Measurements from ENCODE around the gene COBL.

Gene COBL, protein sequence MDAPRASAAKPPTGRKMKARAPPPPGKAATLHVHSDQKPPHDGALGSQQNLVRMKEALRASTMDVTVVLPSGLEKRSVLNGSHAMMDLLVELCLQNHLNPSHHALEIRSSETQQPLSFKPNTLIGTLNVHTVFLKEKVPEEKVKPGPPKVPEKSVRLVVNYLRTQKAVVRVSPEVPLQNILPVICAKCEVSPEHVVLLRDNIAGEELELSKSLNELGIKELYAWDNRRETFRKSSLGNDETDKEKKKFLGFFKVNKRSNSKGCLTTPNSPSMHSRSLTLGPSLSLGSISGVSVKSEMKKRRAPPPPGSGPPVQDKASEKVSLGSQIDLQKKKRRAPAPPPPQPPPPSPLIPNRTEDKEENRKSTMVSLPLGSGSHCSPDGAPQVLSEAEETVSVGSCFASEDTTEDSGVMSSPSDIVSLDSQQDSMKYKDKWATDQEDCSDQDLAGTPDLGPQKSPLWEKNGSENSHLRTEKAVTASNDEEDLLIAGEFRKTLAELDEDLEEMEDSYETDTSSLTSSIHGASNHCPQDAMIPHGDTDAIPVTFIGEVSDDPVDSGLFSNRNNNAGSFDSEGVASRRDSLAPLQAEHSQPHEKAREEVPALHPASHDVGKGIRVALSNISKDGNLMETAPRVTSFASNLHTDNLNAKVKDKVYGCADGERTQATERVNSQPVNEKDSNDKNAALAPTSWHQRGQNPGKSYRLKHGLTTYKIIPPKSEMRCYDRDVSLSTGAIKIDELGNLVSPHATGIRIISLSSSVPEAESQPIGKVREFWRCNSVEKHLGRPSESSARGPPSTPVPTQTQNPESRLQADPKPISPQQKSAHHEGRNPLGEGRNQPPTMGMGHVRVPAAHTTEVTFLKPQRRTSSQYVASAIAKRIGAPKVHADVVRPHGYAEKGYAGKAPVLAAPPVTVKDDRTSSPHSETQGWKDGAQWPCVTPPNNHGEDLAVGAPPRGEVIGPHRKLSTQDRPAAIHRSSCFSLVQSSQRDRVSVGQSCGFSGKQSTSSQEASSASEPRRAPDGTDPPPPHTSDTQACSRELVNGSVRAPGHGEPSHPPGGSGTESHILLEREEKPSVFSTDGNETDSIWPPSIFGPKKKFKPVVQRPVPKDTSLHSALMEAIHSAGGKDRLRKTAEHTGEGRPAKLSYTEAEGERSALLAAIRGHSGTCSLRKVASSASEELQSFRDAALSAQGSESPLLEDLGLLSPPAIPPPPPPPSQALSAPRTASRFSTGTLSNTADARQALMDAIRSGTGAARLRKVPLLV

DNA sequence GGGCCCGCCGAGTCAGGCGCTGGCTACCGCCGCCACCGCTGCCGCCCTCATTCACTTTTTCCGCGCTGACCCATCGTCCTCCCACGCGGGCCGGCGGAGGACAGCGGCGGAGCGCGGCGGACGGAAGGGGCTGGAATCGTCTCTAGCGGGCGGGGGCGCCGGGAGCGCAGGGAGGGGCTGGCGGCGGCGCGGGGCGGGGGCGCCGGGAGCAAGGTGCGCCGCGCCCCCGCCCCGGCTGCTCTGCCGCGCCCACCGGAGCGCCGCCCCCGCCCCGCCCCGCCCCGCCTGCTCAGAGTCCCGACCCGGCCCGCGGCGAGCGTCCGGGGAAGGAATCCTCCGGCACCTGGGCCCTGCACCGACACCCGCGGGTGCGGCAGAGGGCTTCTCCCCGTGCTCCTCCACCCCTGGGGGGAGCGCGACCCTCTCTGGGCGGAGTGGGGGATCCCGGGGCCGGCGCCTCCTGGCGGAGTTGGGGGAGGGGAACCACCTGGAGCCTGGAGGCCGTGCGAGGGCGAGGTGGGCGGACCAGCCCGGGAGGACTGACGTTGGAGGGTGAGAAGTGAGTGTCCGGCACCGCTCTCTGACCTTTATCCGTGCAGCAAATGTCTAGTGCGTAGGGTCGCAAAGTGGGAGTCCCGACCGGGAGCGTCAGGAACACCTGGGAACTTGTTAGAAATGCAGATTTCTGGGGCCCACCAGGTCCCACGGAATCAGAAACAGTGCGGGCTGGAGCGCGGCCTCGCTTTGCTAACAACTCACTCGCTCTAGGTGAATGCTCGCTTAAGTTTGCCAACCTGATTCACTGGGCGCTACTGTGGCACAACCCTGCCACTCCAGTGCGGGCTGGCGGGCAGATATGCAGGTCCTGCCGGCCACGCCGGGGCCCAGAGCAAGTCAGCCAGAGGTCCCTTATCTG, at the start of gene COBL:
TSS of gene COBL (minus strand) at position 144 of the 916 bp plus-strand sequence. CDS start 176 bp downstream, outside the sequence.
- FAIRE-seq: no peak

DNA sequence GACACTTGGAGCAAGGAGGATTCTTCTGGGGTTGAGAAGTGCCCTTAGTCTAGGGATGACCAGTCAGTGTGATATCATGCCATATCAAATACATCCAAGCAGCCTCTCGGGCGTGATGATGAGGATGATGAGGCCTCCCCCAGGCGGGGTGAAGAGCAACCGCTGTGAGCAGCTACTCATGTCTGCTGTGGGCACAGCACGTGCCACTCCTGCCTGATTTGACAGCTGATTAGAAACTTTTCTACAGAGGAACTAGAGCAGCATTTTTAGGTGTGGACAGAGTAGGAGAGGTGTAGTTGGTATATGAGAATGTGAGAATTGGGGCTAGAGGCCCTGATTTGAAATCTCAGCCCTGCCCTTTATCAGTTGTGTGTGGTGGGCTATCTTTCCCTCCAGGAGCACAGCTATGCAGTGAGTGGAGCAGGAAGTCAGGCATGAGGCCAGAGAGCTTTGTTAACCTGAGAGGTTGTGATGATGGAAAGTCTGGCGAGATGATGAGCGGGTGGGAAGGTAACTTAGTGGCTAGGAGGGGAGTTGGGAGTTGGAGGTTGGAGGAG, 49.6 kb upstream of the COBL start:
- FAIRE-seq: no peak

DNA sequence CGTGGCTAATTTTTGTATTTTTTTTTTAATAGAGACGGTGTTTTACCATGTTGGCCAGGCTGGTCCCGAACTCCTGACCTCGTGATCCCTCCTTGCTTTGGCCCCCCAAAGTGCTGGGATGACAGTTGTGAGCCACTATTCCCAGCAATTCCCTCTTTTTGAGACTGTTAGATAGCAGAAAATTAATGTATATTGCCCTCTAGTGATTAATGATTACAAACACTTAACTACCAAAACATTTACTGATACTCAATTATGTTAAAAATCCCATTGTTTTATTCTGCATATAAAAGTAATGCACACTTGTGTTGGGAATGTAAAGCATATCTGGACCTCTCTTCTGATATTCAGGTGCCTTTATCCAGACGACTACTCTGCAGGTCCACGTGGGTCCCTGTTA, 41.2 kb upstream of the COBL start:
- FAIRE-seq: no peak

DNA sequence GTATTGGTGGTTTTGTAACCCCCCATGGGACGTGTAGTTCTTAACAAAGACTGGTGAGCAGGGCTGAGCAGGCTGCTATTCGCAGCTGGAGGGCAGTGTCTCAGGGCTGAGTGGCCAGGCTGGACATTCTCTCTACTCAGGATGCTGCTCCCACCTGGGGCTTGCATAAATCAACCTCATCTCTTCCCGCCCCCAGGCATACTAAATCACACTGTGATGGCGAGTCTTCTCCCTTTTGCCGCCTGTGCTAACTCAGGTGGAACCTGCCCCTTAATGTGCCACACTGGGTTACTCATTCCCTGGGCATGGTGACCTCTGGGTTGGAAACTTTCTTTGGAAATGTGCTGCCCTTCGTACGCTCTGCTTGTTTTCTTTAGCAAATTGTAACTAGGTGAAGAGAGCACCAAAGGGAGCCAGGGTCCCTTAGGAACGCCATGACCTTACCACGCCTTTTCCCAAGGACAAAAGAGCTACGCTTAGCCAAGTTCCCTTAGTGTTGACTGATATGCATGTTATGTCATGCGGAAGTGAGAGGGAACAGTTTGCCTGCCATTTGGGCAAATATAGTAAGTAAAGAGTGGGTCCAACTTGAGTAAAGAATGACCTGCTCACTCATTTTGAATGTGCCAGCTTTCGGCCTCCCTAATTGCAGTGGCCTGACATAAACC, 40.4 kb upstream of the COBL start:
- no peak for FAIRE-seq

DNA sequence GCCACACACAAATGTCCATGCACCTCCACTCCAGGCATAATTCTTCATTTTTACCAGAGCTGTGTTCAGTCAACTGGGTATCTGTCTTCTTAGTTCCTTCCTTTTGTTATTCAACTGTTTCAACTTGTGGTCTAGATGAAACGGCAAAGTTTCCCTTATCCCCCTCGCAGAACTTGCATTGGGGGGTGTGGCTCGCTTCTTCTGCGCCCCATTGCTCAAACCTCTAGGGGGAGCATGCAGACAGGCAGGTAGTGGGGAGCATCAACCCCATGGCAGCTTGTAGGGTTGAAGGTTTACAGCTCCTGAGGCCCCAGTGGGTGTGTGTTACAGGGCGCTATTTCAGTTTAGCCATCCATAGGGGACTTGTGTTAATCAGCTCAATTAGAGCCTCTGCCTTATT, 38.3 kb upstream of the COBL start:
- no peak for FAIRE-seq

DNA sequence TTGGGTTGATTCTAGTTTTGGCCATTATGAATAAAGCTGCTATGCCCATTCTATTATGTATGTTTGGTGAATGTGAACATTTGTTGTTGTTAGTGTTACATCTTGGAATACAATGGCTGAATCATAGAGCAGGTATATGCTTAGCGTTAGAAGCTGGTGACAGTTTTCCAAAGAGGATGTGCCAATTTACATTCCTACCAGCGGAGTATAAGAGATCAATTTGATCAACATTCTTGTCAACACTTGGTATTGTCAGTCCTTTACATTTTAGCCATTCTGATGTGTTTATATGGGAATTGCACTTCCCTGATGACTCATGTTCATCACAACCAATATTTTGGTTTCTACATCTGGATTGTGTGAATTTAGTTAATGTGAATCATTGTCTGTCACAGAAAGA, 37.8 kb upstream of the COBL start:
- FAIRE-seq: no peak

DNA sequence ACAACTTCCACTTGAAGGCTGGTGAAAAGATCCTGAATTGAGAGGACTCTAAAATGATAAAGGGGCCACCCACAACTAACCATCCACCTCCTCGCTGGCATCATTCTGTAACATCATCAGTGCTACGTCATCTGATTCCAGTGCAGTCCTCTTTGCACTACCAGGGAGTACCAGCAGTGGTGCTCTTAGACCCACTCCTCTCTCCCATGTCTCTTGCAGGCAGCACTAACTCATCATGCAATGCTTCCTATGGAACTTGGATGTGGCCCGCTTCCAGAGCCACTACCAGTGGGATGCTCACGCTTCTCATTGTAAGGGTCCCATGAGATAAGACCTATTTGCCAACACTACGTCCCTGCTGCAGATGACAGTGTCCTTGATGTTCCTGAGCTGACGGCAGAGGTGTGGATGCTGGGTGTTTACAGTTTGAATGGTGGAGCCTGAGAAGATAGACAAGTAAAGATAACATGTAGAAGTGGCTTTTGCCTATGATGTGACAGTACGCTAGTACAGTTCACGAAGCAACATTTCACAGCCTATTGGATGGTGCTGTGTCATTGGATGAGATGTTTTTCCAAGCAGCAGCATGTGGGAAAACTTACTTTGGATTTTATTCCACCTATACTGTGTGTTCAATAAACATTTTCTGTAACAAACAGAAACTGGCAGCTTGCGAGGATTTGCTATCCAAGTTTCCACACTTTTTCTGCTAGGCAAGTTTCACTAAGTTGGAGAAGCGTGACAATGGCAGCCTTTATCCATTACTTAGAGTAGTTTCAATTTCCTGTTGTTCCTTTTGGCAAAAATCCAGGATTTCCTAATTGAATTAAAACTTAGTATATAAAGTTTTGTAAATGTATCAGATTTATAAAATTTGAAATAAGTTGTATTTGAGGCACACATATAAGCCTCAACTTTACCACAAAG, 35.8 kb upstream of the COBL start:
- FAIRE-seq: no peak

DNA sequence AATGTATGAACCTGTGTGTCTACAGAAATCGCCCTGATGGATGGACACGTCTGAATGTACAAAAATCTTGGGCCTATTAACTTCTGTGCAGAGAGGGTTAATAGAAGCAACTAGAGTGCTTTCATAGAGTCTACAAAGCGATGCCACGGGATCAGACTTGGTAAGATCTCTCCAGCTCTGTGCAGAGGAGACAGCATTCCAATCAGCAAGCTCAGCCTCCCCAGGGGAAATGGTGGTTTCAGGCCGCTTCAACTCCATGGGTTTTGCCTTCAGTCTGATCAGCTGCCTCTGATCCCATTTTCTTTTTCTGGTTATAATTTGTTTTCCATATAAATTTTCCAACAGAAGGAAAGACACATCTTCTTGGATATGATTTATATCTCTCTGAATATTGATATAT, 35.1 kb upstream of the COBL start:
- no peak for FAIRE-seq

DNA sequence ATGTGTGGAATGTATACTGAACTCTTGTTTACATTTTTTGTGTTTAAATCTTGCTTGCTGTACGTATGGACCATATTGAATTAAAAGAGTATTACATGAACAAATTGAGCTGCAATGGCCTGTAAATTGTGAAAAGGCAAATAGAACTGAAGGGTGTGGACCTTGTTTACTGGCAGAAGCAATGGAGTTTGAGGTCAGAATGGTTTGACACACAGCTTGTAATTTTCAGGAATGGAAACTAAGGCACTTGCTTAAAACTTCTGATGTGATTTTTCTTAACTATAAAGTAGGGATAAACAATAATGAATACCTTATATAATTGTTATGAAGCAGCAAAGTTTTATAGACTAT, 33.9 kb upstream of the COBL start:
- no peak for FAIRE-seq

DNA sequence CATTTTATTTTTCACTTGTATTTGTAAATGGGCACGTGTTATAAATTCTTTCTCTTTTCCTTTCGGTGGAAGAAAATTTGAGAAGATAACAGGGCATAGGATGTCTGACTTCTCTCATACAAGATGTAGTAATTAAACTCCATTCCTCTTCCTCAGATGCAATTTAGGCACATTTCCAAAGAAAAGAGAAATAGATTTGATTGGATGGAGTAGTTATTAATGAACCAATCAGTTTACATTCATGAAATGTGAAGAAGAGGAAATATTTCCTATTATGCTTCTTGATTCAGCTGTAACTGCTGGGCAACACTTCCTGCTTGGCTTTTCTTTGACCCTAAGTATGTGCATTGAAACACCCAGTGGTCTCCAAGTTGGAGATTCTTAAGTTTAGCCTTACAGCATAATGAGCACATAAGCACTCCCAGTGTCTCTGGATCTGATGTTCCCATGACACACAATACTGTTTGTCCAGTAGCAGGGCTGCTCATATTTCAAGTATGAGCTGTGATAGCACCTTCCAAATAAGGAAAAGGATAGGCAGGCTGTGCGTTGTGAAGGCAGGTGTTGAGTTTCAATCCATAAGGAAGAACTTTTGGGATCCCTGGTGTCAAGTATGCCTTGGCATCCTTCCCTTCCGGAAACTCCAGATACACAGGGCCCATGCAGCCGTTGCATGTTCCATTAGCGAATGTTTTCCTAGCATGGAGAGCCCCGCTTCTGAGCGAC, 33.4 kb upstream of the COBL start:
- FAIRE-seq: no peak

DNA sequence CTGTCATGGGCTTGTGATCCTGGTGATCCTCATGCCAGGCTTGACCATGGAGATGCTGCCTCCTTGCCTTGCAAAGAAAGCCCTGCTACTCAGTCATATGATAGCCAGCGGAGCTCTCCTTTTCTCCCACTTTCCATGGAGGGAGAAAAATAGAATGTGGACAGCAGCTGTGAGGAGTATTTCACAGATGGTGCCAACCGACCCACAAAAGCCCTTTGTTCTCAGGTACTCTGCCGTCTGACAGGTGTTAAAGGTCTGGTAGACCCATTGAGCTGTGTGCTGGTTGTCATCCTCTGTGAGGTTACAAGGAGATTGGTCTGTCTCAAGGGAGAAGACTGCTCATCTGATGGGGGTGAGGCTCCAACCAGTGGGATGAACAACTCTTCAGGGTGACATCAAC, 29.5 kb upstream of the COBL start:
- no peak for FAIRE-seq

DNA sequence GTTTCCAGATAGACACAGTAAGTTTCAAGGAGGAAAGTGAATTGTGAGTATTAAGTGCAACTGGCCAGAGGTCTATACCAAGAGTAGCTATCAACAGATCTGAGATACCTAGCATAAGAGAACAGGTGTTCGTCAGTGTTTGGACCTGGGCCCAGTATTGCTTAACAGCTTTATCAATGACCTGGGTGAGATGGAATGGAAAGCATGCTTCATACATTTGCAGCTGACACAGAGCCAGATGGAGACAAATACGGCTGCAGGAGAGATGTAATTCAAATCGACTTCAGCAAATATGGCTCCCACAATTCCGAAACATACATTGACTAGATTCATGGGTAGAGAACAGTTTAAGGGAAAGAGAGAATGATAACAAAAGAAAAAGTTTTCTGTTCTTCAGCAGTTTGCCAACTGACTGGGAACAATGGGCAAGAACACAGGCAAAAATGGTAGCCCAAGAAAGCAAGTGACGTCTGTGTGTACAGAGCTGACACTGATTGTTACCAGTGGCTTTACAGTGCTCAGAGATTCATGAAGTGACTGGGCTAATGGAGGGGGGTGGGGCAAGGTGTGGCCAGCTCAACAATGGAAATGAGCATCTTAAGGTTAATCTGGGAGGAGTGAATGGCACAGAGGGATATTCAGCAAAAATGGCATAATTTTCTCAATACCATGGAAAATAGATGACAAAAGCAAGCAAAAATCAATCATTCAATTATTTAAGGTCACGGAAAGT, 28.0 kb upstream of the COBL start:
- no peak for FAIRE-seq

DNA sequence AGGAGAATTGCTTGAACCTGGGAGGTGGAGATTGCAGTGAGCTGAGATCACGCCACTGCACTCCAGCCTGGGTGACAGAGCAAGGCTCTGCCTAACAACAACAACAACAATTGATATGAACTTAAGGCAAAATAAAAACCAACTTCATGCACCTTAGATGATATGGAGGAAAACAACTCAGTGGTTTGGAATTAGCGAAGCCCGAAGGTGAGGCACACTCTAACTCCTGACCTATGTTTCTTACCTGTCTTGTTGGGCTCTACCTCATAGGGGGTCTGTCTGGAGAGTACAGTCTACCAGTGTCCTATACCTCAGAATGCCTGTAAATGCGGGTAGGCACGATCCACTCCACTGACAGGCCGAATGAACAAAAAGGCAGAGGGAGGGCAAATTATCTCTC, 24.3 kb upstream of the COBL start:
- FAIRE-seq: no peak

DNA sequence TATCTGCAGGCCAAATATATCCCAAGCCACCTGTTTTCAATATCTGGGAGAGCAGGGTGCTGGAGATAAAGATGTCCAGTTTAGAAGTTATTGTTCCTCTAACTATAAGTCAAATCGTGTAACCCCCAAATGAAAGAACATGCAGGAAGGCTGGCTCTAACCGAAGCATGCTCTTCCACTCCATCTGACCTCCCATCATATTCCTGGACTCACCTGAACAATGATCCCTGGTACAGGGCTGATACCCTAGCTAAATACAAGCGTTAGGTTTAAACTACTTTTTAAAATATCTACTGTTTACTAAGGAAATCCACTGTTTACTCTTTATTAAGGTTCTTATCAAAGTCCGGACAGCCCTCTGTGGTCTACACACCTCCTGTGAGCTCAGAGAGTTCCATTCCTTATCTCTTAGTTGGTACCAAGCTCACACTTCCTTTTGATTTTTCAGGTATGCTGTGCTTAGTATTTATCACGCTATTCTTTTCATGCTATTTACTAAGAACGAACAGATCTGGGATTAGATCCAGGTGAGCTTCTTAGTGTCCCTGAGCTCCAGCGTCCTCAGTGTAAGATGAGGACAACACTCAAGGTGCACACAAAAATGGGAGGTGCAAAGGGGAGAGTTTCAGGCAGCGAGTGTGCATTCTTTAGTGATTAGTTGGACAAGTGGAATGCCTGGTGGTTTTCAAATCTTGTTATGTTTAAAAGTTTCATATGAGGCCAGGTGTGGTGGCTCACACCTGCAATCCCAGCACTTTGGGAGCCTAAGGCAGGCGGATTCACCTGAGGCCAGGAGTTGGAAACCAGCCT, 23.6 kb upstream of the COBL start:
- no peak for FAIRE-seq

DNA sequence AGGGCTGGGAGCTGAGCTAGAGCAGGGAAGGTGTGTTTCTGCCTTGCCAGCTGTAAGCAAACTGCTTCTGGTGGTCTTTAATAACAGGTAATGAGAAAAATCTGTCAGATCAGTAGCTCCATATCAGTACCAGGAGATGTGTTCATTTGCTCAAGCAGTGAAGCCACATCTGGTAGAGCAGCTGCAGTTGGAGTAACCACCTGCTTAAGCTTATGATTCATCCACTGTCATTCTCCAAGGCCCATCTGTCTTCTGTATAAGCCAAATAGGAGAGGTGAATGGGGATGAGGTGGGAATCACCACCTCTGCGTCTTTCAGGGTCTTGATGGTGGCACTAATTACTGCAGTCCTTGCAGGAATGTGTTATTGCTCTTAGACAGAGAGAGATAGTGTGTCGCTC, 18.4 kb upstream of the COBL start:
- no peak for FAIRE-seq

DNA sequence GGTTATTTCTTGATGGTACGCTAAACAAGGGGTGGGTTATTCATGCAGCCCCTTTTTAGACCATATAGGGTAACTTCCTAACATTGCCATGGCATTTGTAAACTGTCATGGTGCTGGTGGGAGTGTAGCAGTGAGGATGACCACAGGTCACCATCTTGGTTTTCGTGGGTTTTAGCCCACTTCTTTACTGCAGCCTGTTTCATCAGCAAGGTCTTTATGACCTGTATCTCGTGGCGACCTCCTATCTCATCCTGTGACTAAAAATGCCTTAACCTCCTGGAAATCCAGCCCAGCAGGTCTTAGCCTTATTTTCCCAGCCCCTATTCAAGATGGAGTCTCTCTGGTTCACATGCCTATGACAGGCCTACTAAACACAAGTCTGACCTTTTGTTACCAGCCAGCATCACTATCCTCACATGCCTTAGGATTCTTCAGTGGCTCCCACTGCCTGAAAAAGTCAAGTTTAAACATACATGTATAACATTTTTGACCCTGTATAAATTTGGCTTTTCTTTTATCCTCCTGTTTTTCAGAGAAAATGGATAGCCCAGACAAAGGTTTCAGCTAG, 13.2 kb upstream of the COBL start:
- FAIRE-seq: no peak

DNA sequence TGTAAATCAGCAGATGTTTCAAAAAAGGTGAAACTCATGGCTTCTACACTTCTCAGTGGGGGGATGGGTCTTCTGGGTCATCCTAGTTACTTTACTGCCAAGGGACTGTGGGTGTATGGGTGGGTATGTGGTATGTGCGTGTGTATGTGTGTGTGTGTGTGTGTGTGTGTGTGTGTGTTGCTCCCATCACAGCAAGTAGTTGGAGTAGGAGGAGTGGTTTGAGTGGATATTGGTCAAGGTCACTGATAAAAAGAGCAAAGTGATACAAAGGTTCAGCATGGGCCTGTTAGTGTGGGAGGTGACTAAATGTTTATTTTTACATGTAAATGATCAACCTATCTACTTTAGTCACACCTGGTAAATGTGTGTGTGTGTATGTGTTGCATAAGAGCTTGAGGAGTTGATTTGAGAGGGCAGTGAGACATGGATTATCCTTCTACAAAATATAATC, 11.8 kb upstream of the COBL start:
- no peak for FAIRE-seq
